ENCODE data around the gene PRDM8.

GRCh38 chr4:80207664-80208063 lies 10.4 kb downstream of the PRDM8 start:
- TF ChIP-seq POLR2AphosphoS5 (IDR thresholded peaks at IDR 0.05) (no peak), POLR2A (IDR thresholded peaks at IDR 0.05) (no peak)

Measured in prostate gland (tissue), 1 donor.